Adipose tissue (tissue), 3 donors: ENCODE measurements around the gene TBC1D13. TPM values are rescaled to one million over a fixed set of nuclear protein-coding genes. Genes with fewer than 3 reads are reported as not detected.

Source experiments
- polyA plus RNA-seq, 3 donors: library from polyadenylated mRNA; stranded (reverse); fragments of 200-250 nt; gene quantifications; one replicate each; pipeline ENCODE4 v1.2.3, GENCODE V29; 2013
- donor health status: healthy with polysubstance abuse.
- donor health status: Bipolar disorder and iron deficiency.
- donor health status: healthy.

TBC1D13 gene
- polyA plus RNA-seq, 3 donors = 14.2 to 19.1 (median 16.2) TPM

Other genes with a start within 250 kb of the TBC1D13 start
- gene SPTAN1, start 234.7 kb upstream of the TBC1D13 start, polyA plus RNA-seq = 100 to 1,000 TPM in 2 of 3 donors, 10 to 100 TPM in 1; 41.2 to 147 (median 103) TPM
- 10 to 100 TPM; 15.0 to 30.8 (median 15.7) TPM for gene DYNC2I2, start 130.4 kb upstream of the TBC1D13 start, polyA plus RNA-seq
- gene SET, start 98.0 kb upstream of the TBC1D13 start, polyA plus RNA-seq = 100 to 1,000 TPM in 2 of 3 donors, 10 to 100 TPM in 1; 85.2 to 179 (median 111) TPM
- 10 to 100 TPM in 2 of 3 donors, 1 to 10 TPM in 1; 5.9 to 21.4 (median 13.8) TPM for gene PKN3, start 84.8 kb upstream of the TBC1D13 start, polyA plus RNA-seq
- 10 to 100 TPM; 28.8 to 73.3 (median 43.7) TPM for gene ZDHHC12, start 63.1 kb upstream of the TBC1D13 start, polyA plus RNA-seq
- gene ZER1, start 15.3 kb upstream of the TBC1D13 start, polyA plus RNA-seq = 10 to 100 TPM; 13.4 to 23.3 (median 20.1) TPM
- 10 to 100 TPM; 11.4 to 22.6 (median 22.0) TPM for gene ENDOG, start 31.2 kb downstream of the TBC1D13 start, polyA plus RNA-seq
- 10 to 100 TPM; 16.3 to 34.9 (median 21.0) TPM for gene SPOUT1, start 42.5 kb downstream of the TBC1D13 start, polyA plus RNA-seq
- 1 to 10 TPM; 1.7 to 6.2 (median 3.3) TPM for gene KYAT1, start 94.7 kb downstream of the TBC1D13 start, polyA plus RNA-seq
- gene LRRC8A, start 94.9 kb downstream of the TBC1D13 start, polyA plus RNA-seq = 10 to 100 TPM; 15.3 to 31.3 (median 21.6) TPM
- 10 to 100 TPM; 41.6 to 58.1 (median 51.5) TPM for gene PHYHD1, start 133.7 kb downstream of the TBC1D13 start, polyA plus RNA-seq
- 10 to 100 TPM in 1 of 3 donors, 1 to 10 TPM in 2; 4.7 to 15.5 (median 9.5) TPM for gene DOLK, start 160.3 kb downstream of the TBC1D13 start, polyA plus RNA-seq
- 10 to 100 TPM in 2 of 3 donors, 1 to 10 TPM in 1; 7.8 to 20.9 (median 12.4) TPM for gene NUP188, start 160.4 kb downstream of the TBC1D13 start, polyA plus RNA-seq
- gene SH3GLB2, start 241.1 kb downstream of the TBC1D13 start, polyA plus RNA-seq = 10 to 100 TPM; 44.2 to 78.3 (median 55.2) TPM
- gene MIGA2, start 249.4 kb downstream of the TBC1D13 start, polyA plus RNA-seq = 10 to 100 TPM; 11.6 to 25.2 (median 21.5) TPM